HepG2 (cell line): ENCODE measurements around the gene PSKH1. TPM values are rescaled to one million over a fixed set of nuclear protein-coding genes. Genes with fewer than 3 reads are reported as not detected.

Source experiments
- AGO1 ChIP-seq: fragments of 200-400 bp; formaldehyde crosslinking; IDR thresholded peaks from 2 replicates; pipeline ENCODE4 v1.6.1; 2017; ENCODE audit warnings: mild to moderate bottlenecking, low read depth, low read length, moderate library complexity; ENCODE audit not compliant: poor library complexity, severe bottlenecking
- E2F1 ChIP-seq: sonication (generic); formaldehyde crosslinking; IDR thresholded peaks from 2 replicates; pipeline ENCODE4 v1.5.0; 2020; ENCODE audit warnings: missing genetic modification reagents
- FUBP1 ChIP-seq: sonication (generic); formaldehyde crosslinking; IDR thresholded peaks from 2 replicates; pipeline ENCODE4 v1.5.1; 2020; ENCODE audit warnings: missing genetic modification reagents, mild to moderate bottlenecking, borderline replicate concordance
- GLMP ChIP-seq: sonication (generic); formaldehyde crosslinking; IDR thresholded peaks from 2 replicates; pipeline ENCODE4 v1.9.0; 2021; ENCODE audit warnings: missing genetic modification reagents, mild to moderate bottlenecking, borderline replicate concordance
- HNF1B ChIP-seq: sonication (generic); formaldehyde crosslinking; IDR thresholded peaks from 2 replicates; pipeline ENCODE4 v1.5.1; 2020; ENCODE audit warnings: mild to moderate bottlenecking, moderate library complexity, missing genetic modification reagents
- MATR3 ChIP-seq: sonication (generic); formaldehyde crosslinking; IDR thresholded peaks from 2 replicates; pipeline ENCODE4 v1.4.0; 2020; ENCODE audit warnings: missing genetic modification reagents
- MAZ ChIP-seq, 2 experiments: sonication (generic) in 1 of 2; formaldehyde crosslinking in 1 of 2; IDR thresholded peaks; 2 replicates each; pipeline versions ENCODE4 v1.5.0 to v1.6.1; 2012 to 2020; ENCODE audit warnings: low read depth in 2 of 2, mild to moderate bottlenecking in 2 of 2, borderline replicate concordance in 1 of 2, improper control_type of control experiment in 1 of 2, low read length in 1 of 2, missing genetic modification reagents in 1 of 2, moderate library complexity in 1 of 2
- PCBP1 ChIP-seq: fragments of 200-400 bp; formaldehyde crosslinking; IDR thresholded peaks from 2 replicates; pipeline ENCODE4 v1.6.1; 2017; ENCODE audit warnings: mild to moderate bottlenecking, low read depth, low read length, borderline replicate concordance
- RARA ChIP-seq: IDR thresholded peaks from 2 replicates; pipeline ENCODE4 v1.6.1; 2016; ENCODE audit warnings: missing genetic modification reagents, missing compliant biosample characterization
- RXRB ChIP-seq: IDR thresholded peaks from 2 replicates; pipeline ENCODE4 v1.6.1; 2016; ENCODE audit warnings: borderline replicate concordance, missing genetic modification reagents, missing compliant biosample characterization
- THRA ChIP-seq: sonication (generic); formaldehyde crosslinking; IDR thresholded peaks from 2 replicates; pipeline ENCODE4 v1.4.0; 2020; ENCODE audit warnings: missing genetic modification reagents, borderline replicate concordance
- ZFP91 ChIP-seq: sonication (generic); formaldehyde crosslinking; IDR thresholded peaks from 2 replicates; pipeline ENCODE4 v1.9.0; 2022; ENCODE audit warnings: missing genetic modification reagents, mild to moderate bottlenecking, borderline replicate concordance
- ZNF253 ChIP-seq: sonication (generic); formaldehyde crosslinking; IDR thresholded peaks from 2 replicates; pipeline ENCODE4 v1.8.0; 2022; ENCODE audit warnings: mild to moderate bottlenecking, missing genetic modification reagents, borderline replicate concordance
- ZNF441 ChIP-seq: sonication (generic); formaldehyde crosslinking; IDR thresholded peaks from 2 replicates; pipeline ENCODE4 v1.7.0; 2021; ENCODE audit warnings: missing genetic modification reagents, borderline replicate concordance
- ZNF737 ChIP-seq: sonication (generic); formaldehyde crosslinking; IDR thresholded peaks from 2 replicates; pipeline ENCODE4 v1.5.0; 2020; ENCODE audit warnings: missing genetic modification reagents, mild to moderate bottlenecking, borderline replicate concordance
- ZNF747 ChIP-seq: sonication (generic); formaldehyde crosslinking; IDR thresholded peaks from 2 replicates; pipeline ENCODE4 v1.8.1; 2023; ENCODE audit warnings: missing genetic modification reagents, mild to moderate bottlenecking, borderline replicate concordance
- ZNF780A ChIP-seq: sonication (generic); formaldehyde crosslinking; IDR thresholded peaks from 2 replicates; pipeline ENCODE4 v1.8.0; 2022; ENCODE audit warnings: mild to moderate bottlenecking, missing genetic modification reagents, moderate library complexity
- polyA plus RNA-seq, 8 experiments: library from polyadenylated mRNA; depleted of rRNA in 3 of 8; stranded (reverse) in 7 of 8; unstranded in 1 of 8; fragments of >200 nt; fragmentation: Illumina TruSeq in 4 of 8; extraction: Trizol in 4 of 8; gene quantifications; 2 replicates each; pipeline versions ENCODE4 v1.2.1 to v1.2.3, GENCODE V29; 2011 to 2016; ENCODE audit warnings: low read depth in 4 of 8, missing spikeins in 1 of 8, mixed read lengths in 1 of 8; ENCODE audit not compliant: insufficient read depth in 1 of 8
- total RNA-seq, 5 experiments: library from RNA; depleted of rRNA; stranded (reverse); fragments of >200 nt; fragmentation: Illumina TruSeq; extraction: Trizol; gene quantifications; 2 replicates each; pipeline ENCODE4 v1.2.3, GENCODE V29; 2016; ENCODE audit warnings: low read depth in 1 of 5

The PSKH1 gene
- total and polyA plus RNA-seq, 2 of the 13 experiments (the other 11 are each of a cell fraction or from before 2014, with no cell fraction given) = 8.4 to 19.1 TPM

- TF ChIP-seq THRA (CRISPR knock-in tag) (peak; percentile 62; the same call in 1 of the 2 replicates), ZNF253 (no peak), MATR3 (CRISPR knock-in tag) (no peak), MAZ (IDR thresholded peaks at IDR 0.05; ENCODE audit: borderline replicate concordance, low read depth, low read length) (peak; percentile 99), MAZ (CRISPR knock-in tag; IDR thresholded peaks at IDR 0.05; ENCODE audit: low read depth) (peak; percentile 98), ZNF747 (peak; percentile 38; the same call in 1 of the 2 replicates), PCBP1 (peak; percentile 99), GLMP (CRISPR knock-in tag) (no peak), E2F1 (CRISPR knock-in tag) (peak; percentile 96), ZNF780A (CRISPR knock-in tag) (no peak), HNF1B (CRISPR knock-in tag) (peak; percentile 86), RXRB (CRISPR knock-in tag) (peak; percentile 65), ZFP91 (CRISPR knock-in tag) (peak; percentile 60), AGO1 (no peak), RARA (peak; percentile 47; the same call in 1 of the 2 replicates), ZNF441 (no peak; the same call in 1 of the 2 replicates), ZNF737 (CRISPR knock-in tag) (no peak), FUBP1 (CRISPR knock-in tag) (0 out of 2 replicates have a peak, but pooled peaks have one; percentile 14)
Measured at GRCh38 chr16:67968400-67969253, 75.6 kb downstream of the PSKH1 start, which contains the start of gene SLC12A4 (continued).
